Endothelial cell of umbilical vein (primary cell): Measurements from ENCODE around the gene C1RL. TPM values are rescaled to one million over a fixed set of nuclear protein-coding genes. Genes with fewer than 3 reads are reported as not detected.

ENCODE experiments used
- BruUV-seq: library from RNA; stranded (reverse); fragments of 400-500 nt; replicated peaks from 2 replicates; lab custom pipeline; 2021; lab: Mats Ljungman, UMichigan
- CTCF ChIA-PET: fragments of 300-600, 350-600 bp; sonication (Branson Sonifier 250); formaldehyde crosslinking; loops from one replicate; lab custom pipeline; 2021; ENCODE audit warnings: antibody characterized with exemption, inconsistent platforms; lab: Charles Lee
- POLR2A ChIA-PET: fragments of 300-600, 350-600 bp; sonication (Branson Sonifier 250); formaldehyde crosslinking; loops from one replicate; lab custom pipeline; 2021; ENCODE audit warnings: antibody characterized with exemption, inconsistent platforms; lab: Charles Lee
- DNase-seq: peaks from one replicate; pipeline ENCODE4 v3.0.0-alpha.2; 2011; ENCODE audit warnings: low read depth, low spot score
- FAIRE-seq: peaks from 2 replicates; lab custom pipeline; 2011; peaks lifted over from hg19 to GRCh38; lab: Jason Lieb, UNC
- H2AFZ ChIP-seq: 2 replicates; pipeline ENCODE4 v1.6.0; 2012; ENCODE audit warnings: low read depth, low read length, control low read depth, inconsistent platforms
- H3K27ac ChIP-seq: 2 replicates; pipeline ENCODE4 v1.5.1; 2011; ENCODE audit warnings: low read depth, mild to moderate bottlenecking, control low read depth, low read length, moderate library complexity; ENCODE audit not compliant: insufficient read depth
- H3K27me3 ChIP-seq, 2 experiments: 2 replicates each; pipeline versions ENCODE4 v1.6.0 to v1.6.1; 2011; ENCODE audit warnings: low read length in 2 of 2, mixed read lengths in 1 of 2; ENCODE audit not compliant: control insufficient read depth in 2 of 2, insufficient read depth in 2 of 2
- H3K36me3 ChIP-seq, 2 experiments: 2 replicates in 1 of 2; 3 replicates in 1 of 2; pipeline ENCODE4 v1.5.1; 2011; ENCODE audit warnings: low read length in 2 of 2, mild to moderate bottlenecking in 1 of 2, moderate library complexity in 1 of 2; ENCODE audit not compliant: control insufficient read depth in 2 of 2, insufficient read depth in 2 of 2; ENCODE audit errors: extremely low read depth in 1 of 2
- H3K4me1 ChIP-seq: 3 replicates; pipeline ENCODE4 v1.5.1; 2011; ENCODE audit warnings: mild to moderate bottlenecking, low read length; ENCODE audit not compliant: control insufficient read depth, insufficient read depth; ENCODE audit errors: extremely low read depth
- H3K4me2 ChIP-seq: 2 replicates; pipeline ENCODE4 v1.6.1; 2011; ENCODE audit warnings: low read length, control low read depth, mixed read lengths; ENCODE audit not compliant: insufficient read depth
- H3K4me3 ChIP-seq, 3 experiments: fragments of 200-600 bp in 1 of 3; sonication (generic), shearing (Covaris generic) in 1 of 3; replicated peaks in 1 of 3; 2 replicates each; pipeline ENCODE4 v1.5.1; 2011 to 2016; ENCODE audit warnings: control low read depth in 3 of 3, low read length in 3 of 3, mild to moderate bottlenecking in 2 of 3, inconsistent platforms in 1 of 3, low read depth in 1 of 3, moderate library complexity in 1 of 3; ENCODE audit not compliant: insufficient read depth in 1 of 3
- H3K79me2 ChIP-seq: 2 replicates; pipeline ENCODE4 v1.6.0; 2012; ENCODE audit warnings: low read length, inconsistent platforms; ENCODE audit not compliant: control insufficient read depth, insufficient read depth
- H3K9ac ChIP-seq: replicated peaks from 2 replicates; pipeline ENCODE3; 2011; ENCODE audit warnings: low read length, control low read depth; ENCODE audit not compliant: insufficient read depth; ENCODE audit errors: extremely low read depth
- H3K9me1 ChIP-seq: replicated peaks from 3 replicates; pipeline ENCODE4 v1.6.0; 2011; ENCODE audit warnings: mild to moderate bottlenecking, low read length; ENCODE audit not compliant: control insufficient read depth, insufficient read depth; ENCODE audit errors: extremely low read depth
- H3K9me3 ChIP-seq: replicated peaks from 2 replicates; pipeline ENCODE4 v1.5.1; 2012; ENCODE audit warnings: low read length, inconsistent platforms; ENCODE audit not compliant: control insufficient read depth, insufficient read depth
- H4K20me1 ChIP-seq: replicated peaks from 2 replicates; pipeline ENCODE3; 2011; ENCODE audit warnings: mild to moderate bottlenecking, low read length; ENCODE audit not compliant: control insufficient read depth, insufficient read depth; ENCODE audit errors: extremely low read depth
- CTCF ChIP-seq, 2 donors: IDR thresholded peaks; 1 replicate in 1 of 2; 2 replicates in 1 of 2; pipeline ENCODE4 v1.5.1; 2011; ENCODE audit warnings: low read length in 2 of 2, mild to moderate bottlenecking in 2 of 2, moderate library complexity in 2 of 2, control low read depth in 1 of 2, inconsistent platforms in 1 of 2, low read depth in 1 of 2; ENCODE audit not compliant: insufficient read depth in 1 of 2; ENCODE audit errors: extremely low read depth in 1 of 2
- EZH2 ChIP-seq: IDR thresholded peaks from 2 replicates; pipeline ENCODE4 v1.6.1; 2012; ENCODE audit warnings: borderline replicate concordance, low read depth, mild to moderate bottlenecking, moderate library complexity, low read length, inconsistent platforms; ENCODE audit not compliant: severe bottlenecking
- FOS ChIP-seq: IDR thresholded peaks from 2 replicates; pipeline ENCODE4 v1.6.1; 2011; ENCODE audit warnings: mild to moderate bottlenecking, low read length, moderate library complexity, borderline replicate concordance; ENCODE audit not compliant: insufficient read depth
- GATA2 ChIP-seq: IDR thresholded peaks from 2 replicates; pipeline ENCODE4 v1.7.0; 2011; ENCODE audit warnings: low read depth, mild to moderate bottlenecking, moderate library complexity, mixed read lengths, low read length; ENCODE audit not compliant: insufficient read length, insufficient read depth
- JUN ChIP-seq: IDR thresholded peaks from 2 replicates; pipeline ENCODE4 v1.6.1; 2011; ENCODE audit warnings: borderline replicate concordance, low read depth; ENCODE audit not compliant: insufficient read length, insufficient read depth
- MAX ChIP-seq: IDR thresholded peaks from 2 replicates; pipeline ENCODE4 v1.6.1; 2011; ENCODE audit not compliant: insufficient read depth, insufficient read length
- MYC ChIP-seq: IDR thresholded peaks from one replicate; pipeline ENCODE4 v1.6.1; 2011; ENCODE audit warnings: mild to moderate bottlenecking, low read depth, low read length
- POLR2A ChIP-seq: IDR thresholded peaks from 2 replicates; pipeline ENCODE4 v1.6.1; 2012; ENCODE audit warnings: low read depth, mild to moderate bottlenecking, control low read depth, low read length
- POLR2AphosphoS5 ChIP-seq: IDR thresholded peaks from 2 replicates; pipeline ENCODE4 v1.6.1; 2012; ENCODE audit warnings: low read depth, mild to moderate bottlenecking, control low read depth, low read length, moderate library complexity; ENCODE audit not compliant: insufficient read depth
- dilution Hi-C: fragments of 300-500 bp; cut with MboI; formaldehyde crosslinking; loops from one replicate; pipeline ENCODE4 v1.15.0; 2019; ENCODE audit warnings: low sequenced_read_pairs; ENCODE audit not compliant: extremely low pct_ligation_motif_present
- intact Hi-C: fragments of 100-400 bp; cut with micrococcal nuclease; formaldehyde crosslinking; loops from one replicate; pipeline ENCODE4 v1.10.0; 2022
- polyA plus RNA-seq, 4 experiments: library from polyadenylated mRNA; depleted of rRNA in 3 of 4; stranded (reverse) in 3 of 4; unstranded in 1 of 4; fragments of >200 nt; gene quantifications; 2 replicates each; pipeline versions ENCODE4 v1.2.1 to v1.2.3, GENCODE V29; 2011 to 2012; ENCODE audit warnings: missing spikeins in 1 of 4
- total RNA-seq: library from RNA; stranded (reverse); gene quantifications from 2 replicates; pipeline ENCODE4 v1.2.3, GENCODE V29; 2021

C1RL gene
- total and polyA plus RNA-seq, 2 donors (not counting 3 experiments of a cell fraction or from before 2014, with no cell fraction given): 20.9 to 25.0 TPM

GRCh38 chr12:7075518-7075917, 33.5 kb downstream of the C1RL start:
- H3K9ac ChIP-seq: no peak overlapping the region
- dilution Hi-C loops: no loop called here
- FAIRE-seq (no peak), DNase-seq (no peak)
- H3K36me3 ChIP-seq: no peaks in the 10 kb centered on the region
- no peaks in the 10 kb centered on the region for H3K9me1 ChIP-seq
- POLR2A ChIA-PET: no interaction called here
- H3K9me3 ChIP-seq: no peaks in the 10 kb centered on the region
- no peak overlapping the region for H3K4me3 ChIP-seq
- no peak overlapping the region for H2AFZ ChIP-seq
- intact Hi-C loops: no loop called here
- CTCF ChIA-PET: interaction anchor here (0.6 kb wide), 1 partner anchor 19 kb away, joined by 3 read pairs; no protein-coding TSS in a partner anchor
- no TSS peak for BruUV-seq
- TF ChIP-seq MAX (no peak), MYC (no peak), POLR2AphosphoS5 (no peak), POLR2A (no peak), CTCF (IDR thresholded peaks at IDR 0.05; ENCODE audit: extremely low read depth in 1 of 2, insufficient read depth in 1 of 2, low read depth in 1 of 2, low read length in 2 of 2) (no peak), FOS (no peak), GATA2 (no peak), EZH2 (no peak), JUN (no peak)
- H4K20me1 ChIP-seq: no peaks in the 10 kb centered on the region
- H3K4me1 ChIP-seq: no peaks in the 10 kb centered on the region
- no peak overlapping the region for H3K4me2 ChIP-seq
- H3K27ac ChIP-seq: no peak overlapping the region
- peaks cover 8 to 18% of the 10 kb centered on the region in 2 experiments for H3K27me3 ChIP-seq
- H3K79me2 ChIP-seq: no peaks in the 10 kb centered on the region
